Fibroblast of villous mesenchyme (primary cell): ENCODE data around the gene SLC10A3. TPM values are rescaled to one million over a fixed set of nuclear protein-coding genes. Genes with fewer than 3 reads are reported as not detected.
A peak's percentile ranks its signal among the peaks of the same experiment; 100 is the strongest.

Experiments used
- DNase-seq: peaks from one replicate; pipeline ENCODE4 v3.0.0-alpha.2; 2010; ENCODE audit warnings: low read depth
- H3K4me3 ChIP-seq: 2 replicates; pipeline ENCODE4 v1.5.1; 2011; ENCODE audit warnings: low read depth, mild to moderate bottlenecking, low read length
- CTCF ChIP-seq: IDR thresholded peaks from 2 replicates; pipeline ENCODE4 v1.5.1; 2012; ENCODE audit warnings: low read depth, mild to moderate bottlenecking, low read length; ENCODE audit not compliant: insufficient read depth
- total RNA-seq: library from RNA; depleted of rRNA; stranded (reverse); fragments of >200 nt; gene quantifications from 2 replicates; pipeline ENCODE4 v1.2.3, GENCODE V29; 2012

Gene SLC10A3
- total RNA-seq, 1 donor = 31.5 TPM

- H3K4me3 ChIP-seq = no peak overlapping the region
- TF ChIP-seq CTCF = no peak
- no peak for DNase-seq
Observed at GRCh38 chrX:154509455-154509854, 19.0 kb upstream of the SLC10A3 start.

GRCh38 chrX:154508384-154508745, 17.9 kb upstream of the SLC10A3 start:
- no peak for DNase-seq

GRCh38 chrX:154507673-154508383, 17.4 kb upstream of the SLC10A3 start:
- H3K4me3 ChIP-seq = no peak overlapping the region
- no peak for DNase-seq
- TF ChIP-seq CTCF = no peak

More at GRCh38 chrX:154508384-154508745, 17.9 kb upstream of the SLC10A3 start:
- TF ChIP-seq CTCF = no peak
- no peak overlapping the region for H3K4me3 ChIP-seq

GRCh38 chrX:154506483-154507332, 16.3 kb upstream of the SLC10A3 start:
- DNase-seq = no peak
- no peak for TF ChIP-seq CTCF

GRCh38 chrX:154505734-154506133, 15.3 kb upstream of the SLC10A3 start:
- no peak overlapping the region for H3K4me3 ChIP-seq
- no peak for TF ChIP-seq CTCF
- peak; percentile 59 for DNase-seq

More at GRCh38 chrX:154506483-154507332, 16.3 kb upstream of the SLC10A3 start:
- no peak overlapping the region for H3K4me3 ChIP-seq

GRCh38 chrX:154502989-154503388, 12.6 kb upstream of the SLC10A3 start:
- no peak for TF ChIP-seq CTCF
- no peak for DNase-seq

More at GRCh38 chrX:154502989-154503388, 12.6 kb upstream of the SLC10A3 start:
- H3K4me3 ChIP-seq = no peak overlapping the region
